Muscle layer of colon (tissue), 2 donors: ENCODE data around the gene JSRP1.

Experiments used
- H3K27ac ChIP-seq: one replicate; pipeline ENCODE4 v1.7.0; 2013; ENCODE audit warnings: low read depth, mild to moderate bottlenecking, low read length, moderate library complexity
- H3K27me3 ChIP-seq, 2 donors: one replicate each; pipeline ENCODE4 v1.7.0; 2013; ENCODE audit warnings: low read length in 2 of 2, mild to moderate bottlenecking in 2 of 2; ENCODE audit not compliant: insufficient read depth in 2 of 2, control insufficient read depth in 1 of 2
- H3K36me3 ChIP-seq: one replicate; pipeline ENCODE4 v1.7.0; 2013; ENCODE audit warnings: mild to moderate bottlenecking, low read length; ENCODE audit not compliant: insufficient read depth
- H3K4me1 ChIP-seq: one replicate; pipeline ENCODE4 v1.7.0; 2013; ENCODE audit warnings: mild to moderate bottlenecking, low read length; ENCODE audit not compliant: insufficient read depth
- H3K4me3 ChIP-seq, 2 donors: one replicate each; pipeline ENCODE4 v1.7.0; 2013; ENCODE audit warnings: low read length in 2 of 2, low read depth in 1 of 2, mild to moderate bottlenecking in 1 of 2, moderate library complexity in 1 of 2
- H3K9ac ChIP-seq: one replicate; pipeline ENCODE4 v1.7.0; 2013; ENCODE audit warnings: low read length
- H3K9me3 ChIP-seq: one replicate; pipeline ENCODE4 v1.7.0; 2013; ENCODE audit warnings: mild to moderate bottlenecking, low read length
- donor health status: abdominal sarcoma.
- donor health status: Adenocarcinoma of cecum.

JSRP1 gene

DNA sequence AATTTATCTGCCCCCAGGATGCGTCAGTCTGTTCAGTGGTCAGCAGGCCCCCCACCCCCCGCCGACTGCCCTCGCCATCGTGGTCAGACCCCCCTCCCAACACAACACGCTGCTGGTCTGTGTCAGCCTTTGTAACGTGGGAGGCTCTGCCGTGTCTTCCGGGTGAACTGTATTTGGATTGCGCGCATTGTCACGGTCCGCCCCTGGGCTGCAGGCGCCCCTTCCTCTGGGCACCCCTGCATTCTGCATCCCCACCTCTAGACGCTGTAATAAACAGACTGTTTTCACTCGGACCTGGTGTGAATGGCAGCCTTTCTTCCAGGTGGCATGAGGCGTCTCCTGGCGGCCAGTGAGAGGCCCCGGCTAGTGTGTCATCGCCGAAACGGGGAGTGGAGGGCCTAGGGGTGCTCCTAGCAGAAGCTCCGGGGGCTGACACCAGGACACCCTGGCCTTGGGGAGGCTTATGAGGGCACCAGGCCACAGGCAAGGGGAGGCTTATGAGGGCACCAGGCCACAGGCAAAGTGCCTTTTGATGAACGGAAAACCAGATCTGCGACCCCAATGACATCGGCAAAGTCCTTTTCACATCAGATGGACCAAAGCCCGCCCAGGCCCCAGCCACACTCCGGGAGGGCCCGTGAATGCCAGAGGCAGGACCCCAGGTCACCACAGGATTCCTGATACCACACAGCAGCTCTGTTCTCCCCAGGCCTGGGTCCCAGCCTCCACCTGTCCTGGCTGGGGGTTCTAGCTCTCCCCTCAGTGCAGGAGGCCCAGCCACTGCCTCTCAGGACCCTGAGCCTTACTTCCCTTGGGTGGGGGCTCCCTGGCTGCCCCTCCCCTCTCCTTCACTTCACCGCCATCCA, 23.7 kb downstream of the JSRP1 start:
- Histone ChIP-seq H3K9me3 (no peaks in the 10 kb centered on the region), H3K27me3 (no peaks in the 10 kb centered on the region), H3K9ac (no peak overlapping the region), H3K36me3 (peaks cover 20% of the 10 kb centered on the region), H3K4me3 (no peak overlapping the region), H3K4me1 (peaks cover 18% of the 10 kb centered on the region), H3K27ac (no peak overlapping the region)

DNA sequence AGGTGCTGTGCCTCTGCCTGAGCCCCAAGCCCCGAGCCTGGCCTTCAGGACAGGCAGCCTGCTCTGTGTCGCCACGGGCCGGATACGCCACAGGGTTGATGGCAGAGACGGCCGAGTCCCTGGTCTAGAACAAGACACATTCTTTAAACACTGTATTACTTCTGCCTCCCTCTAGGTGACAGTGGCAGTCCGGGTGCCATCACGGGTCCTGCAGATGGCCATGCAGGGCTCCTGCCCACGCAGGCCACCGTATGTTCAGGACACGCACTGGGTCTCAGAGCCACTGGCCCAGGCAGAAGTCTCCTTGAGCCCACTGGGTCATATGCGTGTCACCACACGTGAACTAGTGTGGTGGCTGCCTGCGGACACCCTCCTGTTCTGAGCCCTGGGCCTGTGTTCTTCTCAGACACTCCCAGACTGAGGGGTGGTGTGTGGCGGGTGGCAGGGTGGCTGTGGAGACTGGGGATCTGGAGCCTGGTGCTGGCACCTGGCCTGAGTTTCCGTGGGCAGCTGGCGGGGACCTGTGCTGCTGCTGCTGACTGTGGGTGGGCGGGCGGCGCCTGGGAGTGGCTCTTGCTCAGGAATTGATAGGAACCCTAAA, 24.5 kb downstream of the JSRP1 start:
- Histone ChIP-seq H3K27ac (no peak overlapping the region), H3K27me3 (no peaks in the 10 kb centered on the region), H3K4me3 (no peak overlapping the region), H3K36me3 (peaks cover 20% of the 10 kb centered on the region), H3K9me3 (no peaks in the 10 kb centered on the region), H3K4me1 (peaks cover 15% of the 10 kb centered on the region), H3K9ac (no peak overlapping the region)

DNA sequence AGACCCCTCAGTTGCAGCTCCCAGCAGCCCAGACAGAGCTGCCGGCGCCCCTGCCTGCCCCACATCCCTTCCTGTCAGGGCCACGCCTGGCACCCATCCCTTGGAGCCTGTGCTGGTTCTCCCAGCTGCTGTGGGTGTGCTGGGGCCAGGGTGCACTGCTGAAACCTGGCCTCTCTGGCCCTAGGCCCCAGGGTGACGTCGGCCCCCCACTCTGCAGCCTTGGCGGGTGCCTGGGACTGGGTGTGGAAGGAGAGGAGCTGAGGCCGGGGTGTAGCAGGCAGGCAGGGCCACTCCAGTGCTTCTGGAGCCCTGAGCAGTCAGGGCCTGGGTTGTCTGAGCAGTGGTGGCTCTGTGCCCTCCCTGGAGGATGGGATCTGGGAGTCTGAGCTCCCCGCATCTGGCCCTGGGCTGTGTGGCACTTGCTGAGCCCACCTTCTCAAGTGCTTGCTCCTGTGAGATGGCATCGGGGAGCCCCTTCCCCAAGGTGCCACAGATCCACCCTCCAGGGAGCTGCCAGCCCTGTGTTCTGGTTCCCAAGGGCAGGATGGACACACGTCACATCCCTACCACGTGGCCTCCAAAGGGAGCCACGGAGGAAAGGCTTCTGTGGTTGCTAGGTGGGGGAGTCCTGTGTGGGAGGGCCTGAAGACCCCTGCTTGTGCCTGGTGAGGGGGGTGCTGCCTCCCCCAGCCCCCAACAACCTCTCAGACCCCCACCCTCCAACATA, 25.2 kb downstream of the JSRP1 start:
- H3K4me3 ChIP-seq: no peak overlapping the region
- no peak overlapping the region for H3K9ac ChIP-seq
- peaks cover 15% of the 10 kb centered on the region for H3K4me1 ChIP-seq
- H3K27me3 ChIP-seq: no peaks in the 10 kb centered on the region
- H3K27ac ChIP-seq: no peak overlapping the region
- H3K36me3 ChIP-seq: peaks cover 20% of the 10 kb centered on the region
- no peaks in the 10 kb centered on the region for H3K9me3 ChIP-seq

DNA sequence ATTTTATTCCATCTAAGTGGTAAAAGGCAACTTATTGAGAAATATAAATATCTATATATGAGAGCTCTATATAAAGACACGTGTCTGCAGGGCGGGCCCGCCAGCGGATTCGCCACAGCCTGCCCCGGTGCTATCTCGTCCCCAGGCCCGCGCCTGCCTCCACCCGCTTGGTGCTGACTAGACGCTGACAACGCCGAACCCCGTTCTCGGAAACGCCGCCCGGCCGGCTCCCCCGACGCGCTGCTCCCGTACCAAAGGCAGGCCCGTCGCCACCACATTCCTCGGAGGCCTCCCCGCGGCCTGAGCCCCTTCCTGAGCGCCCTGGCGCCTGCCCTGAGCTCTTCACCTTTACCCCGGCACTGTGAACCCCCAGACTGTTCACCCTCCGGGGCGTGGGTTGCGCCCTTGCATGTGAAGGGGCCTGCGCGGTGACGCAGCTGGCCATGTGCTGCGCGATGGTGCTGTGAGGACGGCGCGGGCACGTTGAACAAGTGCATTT, 26.1 kb downstream of the JSRP1 start:
- Histone ChIP-seq H3K4me3 (no peak overlapping the region), H3K27ac (no peak overlapping the region), H3K27me3 (no peaks in the 10 kb centered on the region), H3K36me3 (peaks cover 22% of the 10 kb centered on the region), H3K9me3 (no peaks in the 10 kb centered on the region), H3K9ac (no peak overlapping the region), H3K4me1 (peaks cover 12% of the 10 kb centered on the region)

DNA sequence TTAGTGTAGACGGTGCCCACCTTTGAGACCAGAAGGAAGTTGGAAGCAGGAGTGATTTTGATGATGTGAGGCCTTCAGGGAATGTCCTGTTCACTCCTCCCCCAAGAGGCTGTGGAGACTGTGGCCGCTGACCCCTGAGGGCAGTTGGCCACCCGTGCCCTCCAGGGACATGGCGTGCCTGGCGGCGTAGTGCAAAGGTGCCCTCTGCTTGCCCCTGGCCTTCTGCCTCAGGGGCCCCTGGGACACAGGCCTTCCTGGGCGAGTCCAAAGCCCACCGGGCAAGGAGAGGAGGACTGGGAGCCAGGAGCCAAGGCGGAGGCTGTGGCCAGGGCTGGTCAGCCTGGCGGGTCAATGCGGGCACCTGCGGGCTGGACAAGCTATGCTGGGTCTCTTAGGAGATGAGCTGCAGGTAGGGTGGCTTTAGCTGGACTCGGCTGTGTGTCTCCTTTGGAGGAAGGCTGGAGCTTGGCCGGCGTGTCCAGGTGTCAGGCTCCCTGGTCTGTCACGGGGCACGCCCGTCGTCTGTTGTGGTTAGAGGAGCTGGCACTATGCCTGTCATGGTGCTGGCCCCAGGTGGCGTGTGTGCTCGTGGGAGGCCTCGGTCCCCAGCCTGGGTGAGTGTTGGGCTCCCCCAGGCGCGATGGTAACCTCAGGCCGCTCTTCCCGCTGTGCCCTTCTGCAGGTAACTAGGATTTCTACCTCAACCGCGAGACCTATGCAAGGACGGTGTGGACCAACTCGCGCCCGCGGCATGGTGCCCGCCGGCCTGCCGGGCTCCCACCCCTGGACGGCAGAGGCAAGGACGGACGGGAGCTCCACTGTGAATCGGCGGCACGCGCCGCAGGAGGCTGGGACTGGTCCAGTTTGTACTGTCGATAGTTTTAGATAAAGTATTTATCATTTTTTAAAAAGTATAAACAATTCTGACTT, 26.8 kb downstream of the JSRP1 start:
- Histone ChIP-seq H3K4me3 (no peak overlapping the region), H3K27me3 (no peaks in the 10 kb centered on the region), H3K4me1 (peaks cover 5% of the 10 kb centered on the region), H3K36me3 (peaks cover 29% of the 10 kb centered on the region), H3K9ac (no peak overlapping the region), H3K27ac (no peak overlapping the region), H3K9me3 (no peaks in the 10 kb centered on the region)

DNA sequence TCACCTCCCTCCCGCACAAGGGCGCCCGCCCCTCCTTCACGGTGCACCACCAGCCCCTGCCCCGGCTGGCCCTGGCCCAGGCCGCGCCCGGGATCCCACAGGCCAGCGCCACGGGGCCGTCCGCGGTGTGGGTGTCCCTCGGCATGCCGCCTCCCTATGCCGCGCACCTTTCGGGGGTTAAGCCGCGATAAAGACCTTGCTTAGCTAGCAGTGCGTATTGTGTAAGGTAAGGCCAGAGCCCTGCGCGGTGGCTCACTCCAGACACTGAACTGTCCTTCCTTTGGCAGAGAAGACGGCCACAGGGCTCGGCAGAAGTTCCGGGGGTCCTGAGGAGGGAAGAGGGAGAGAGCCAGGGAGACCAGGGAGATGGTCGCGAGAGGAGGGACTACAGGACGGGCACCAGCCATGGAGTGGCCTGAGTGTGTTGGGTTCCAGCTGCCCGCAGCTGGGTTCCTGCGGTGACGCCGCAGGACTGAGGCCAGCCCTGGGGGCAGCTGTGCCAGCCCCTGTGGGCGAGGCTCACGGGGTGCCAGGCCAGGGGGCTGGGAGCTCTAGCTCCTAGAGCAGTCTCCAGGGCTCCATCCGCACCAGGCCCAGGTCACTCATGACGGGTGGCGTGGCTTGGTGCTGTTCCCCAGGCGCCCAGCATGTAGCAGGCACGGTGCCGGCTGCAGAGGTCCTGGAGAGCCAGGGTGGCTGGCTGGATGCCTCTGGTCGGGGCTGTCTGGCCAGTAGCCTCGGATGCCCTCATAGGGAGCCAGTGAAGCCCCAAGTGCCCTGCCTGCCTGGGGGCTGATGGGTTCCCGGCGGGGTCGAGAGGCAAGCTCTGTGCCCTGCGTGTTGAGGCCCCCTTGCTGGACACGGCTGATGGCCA, 27.8 kb downstream of the JSRP1 start:
- peaks cover 30% of the 10 kb centered on the region for H3K36me3 ChIP-seq
- no peak overlapping the region for H3K9ac ChIP-seq
- H3K27ac ChIP-seq: no peak overlapping the region
- H3K27me3 ChIP-seq: no peaks in the 10 kb centered on the region
- H3K4me3 ChIP-seq: no peak overlapping the region
- H3K9me3 ChIP-seq: no peaks in the 10 kb centered on the region
- no peaks in the 10 kb centered on the region for H3K4me1 ChIP-seq

DNA sequence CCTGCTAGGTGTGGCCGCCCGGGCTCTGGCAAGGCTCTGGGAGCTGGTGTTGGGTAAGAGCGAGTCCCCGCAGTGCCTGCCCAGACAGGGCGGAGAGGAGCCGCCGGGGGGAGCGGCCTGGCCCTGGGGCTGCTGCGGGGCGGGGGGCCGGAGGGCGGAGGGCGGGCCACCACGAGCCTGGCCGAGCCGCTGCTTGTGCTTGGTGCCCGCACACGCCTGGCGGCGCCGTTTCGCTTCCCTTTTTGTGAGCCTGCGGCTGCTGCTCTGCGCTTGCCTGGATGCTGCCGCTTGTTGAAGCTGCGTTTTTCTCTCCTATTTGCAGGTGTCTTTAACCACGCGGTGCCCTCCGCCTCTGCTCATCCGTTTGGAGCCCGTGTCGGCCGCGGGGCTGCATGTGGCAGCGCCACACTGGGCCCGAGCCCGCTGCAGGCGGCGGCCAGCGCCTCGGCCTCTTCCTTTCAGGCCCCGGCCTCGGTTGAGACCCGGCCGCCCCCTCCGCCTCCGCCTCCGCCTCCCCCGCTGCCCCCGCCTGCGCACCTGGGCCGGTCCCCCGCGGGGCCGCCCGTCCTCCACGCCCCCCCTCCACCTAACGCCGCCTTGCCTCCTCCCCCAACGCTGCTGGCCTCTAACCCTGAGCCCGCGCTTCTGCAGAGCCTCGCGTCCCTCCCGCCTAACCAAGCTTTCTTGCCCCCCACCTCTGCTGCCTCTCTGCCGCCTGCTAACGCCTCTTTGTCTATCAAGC, 28.6 kb downstream of the JSRP1 start:
- no peak overlapping the region for H3K4me3 ChIP-seq
- no peaks in the 10 kb centered on the region for H3K4me1 ChIP-seq
- H3K36me3 ChIP-seq: peaks cover 22% of the 10 kb centered on the region
- H3K27me3 ChIP-seq: no peaks in the 10 kb centered on the region
- H3K9ac ChIP-seq: no peak overlapping the region
- H3K27ac ChIP-seq: no peak overlapping the region
- no peaks in the 10 kb centered on the region for H3K9me3 ChIP-seq

DNA sequence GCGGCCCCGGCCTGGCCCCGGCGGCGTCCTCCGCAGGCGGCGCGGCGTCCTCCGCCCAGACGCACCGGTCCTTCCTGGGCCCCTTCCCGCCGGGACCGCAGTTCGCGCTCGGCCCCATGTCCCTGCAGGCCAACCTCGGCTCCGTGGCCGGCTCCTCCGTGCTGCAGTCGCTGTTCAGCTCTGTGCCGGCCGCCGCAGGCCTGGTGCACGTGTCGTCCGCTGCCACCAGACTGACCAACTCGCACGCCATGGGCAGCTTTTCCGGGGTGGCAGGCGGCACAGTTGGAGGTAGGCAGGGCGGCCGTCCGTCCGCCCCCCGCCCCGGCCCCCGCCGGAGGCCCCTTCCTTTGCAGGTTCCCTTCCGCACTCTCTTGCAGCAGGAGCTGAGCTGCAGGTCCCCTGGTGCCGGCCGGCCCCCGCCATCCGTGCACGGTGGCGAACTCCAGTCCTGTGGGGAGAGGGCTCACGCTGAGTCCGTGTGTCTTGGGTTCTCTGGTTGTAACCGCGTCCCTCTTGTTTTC, 29.3 kb downstream of the JSRP1 start:
- Histone ChIP-seq H3K27me3 (no peaks in the 10 kb centered on the region), H3K4me3 (no peak overlapping the region), H3K9ac (no peak overlapping the region), H3K36me3 (peaks cover 21% of the 10 kb centered on the region), H3K27ac (no peak overlapping the region), H3K4me1 (no peaks in the 10 kb centered on the region), H3K9me3 (no peaks in the 10 kb centered on the region)

DNA sequence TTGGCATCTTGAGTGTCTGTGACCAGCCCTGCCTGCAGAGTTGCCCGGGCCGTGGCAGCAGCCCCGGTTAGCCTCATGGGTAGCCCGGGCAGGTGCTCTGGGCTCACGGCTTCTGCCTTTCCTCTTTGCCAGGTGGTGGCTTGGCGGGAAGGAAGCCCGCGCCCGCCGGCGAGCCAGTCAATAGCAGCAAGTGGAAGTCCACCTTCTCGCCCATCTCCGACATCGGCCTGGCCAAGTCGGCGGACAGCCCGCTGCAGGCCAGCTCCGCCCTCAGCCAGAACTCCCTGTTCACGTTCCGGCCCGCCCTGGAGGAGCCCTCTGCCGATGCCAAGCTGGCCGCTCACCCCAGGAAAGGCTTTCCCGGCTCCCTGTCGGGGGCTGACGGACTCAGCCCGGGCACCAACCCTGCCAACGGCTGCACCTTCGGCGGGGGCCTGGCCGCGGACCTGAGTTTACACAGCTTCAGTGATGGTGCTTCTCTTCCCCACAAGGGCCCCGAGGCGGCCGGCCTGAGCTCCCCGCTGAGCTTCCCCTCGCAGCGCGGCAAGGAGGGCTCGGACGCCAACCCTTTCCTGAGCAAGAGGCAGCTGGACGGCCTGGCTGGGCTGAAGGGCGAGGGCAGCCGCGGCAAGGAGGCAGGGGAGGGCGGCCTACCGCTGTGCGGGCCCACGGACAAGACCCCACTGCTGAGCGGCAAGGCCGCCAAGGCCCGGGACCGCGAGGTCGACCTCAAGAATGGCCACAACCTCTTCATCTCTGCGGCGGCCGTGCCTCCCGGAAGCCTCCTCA, 30.0 kb downstream of the JSRP1 start:
- Histone ChIP-seq H3K4me1 (no peaks in the 10 kb centered on the region), H3K36me3 (peaks cover 21% of the 10 kb centered on the region), H3K9ac (no peak overlapping the region), H3K9me3 (no peaks in the 10 kb centered on the region), H3K27me3 (no peaks in the 10 kb centered on the region), H3K27ac (no peak overlapping the region), H3K4me3 (no peak overlapping the region)
